Measurements from ENCODE around the gene NFATC3. TPM values are rescaled to one million over a fixed set of nuclear protein-coding genes. Genes with fewer than 3 reads are reported as not detected.
A peak's percentile ranks its signal among the peaks of the same experiment; 100 is the strongest.

Gene NFATC3
- total RNA-seq, 1 donor from 2014 or later: 20.9 TPM

DNA sequence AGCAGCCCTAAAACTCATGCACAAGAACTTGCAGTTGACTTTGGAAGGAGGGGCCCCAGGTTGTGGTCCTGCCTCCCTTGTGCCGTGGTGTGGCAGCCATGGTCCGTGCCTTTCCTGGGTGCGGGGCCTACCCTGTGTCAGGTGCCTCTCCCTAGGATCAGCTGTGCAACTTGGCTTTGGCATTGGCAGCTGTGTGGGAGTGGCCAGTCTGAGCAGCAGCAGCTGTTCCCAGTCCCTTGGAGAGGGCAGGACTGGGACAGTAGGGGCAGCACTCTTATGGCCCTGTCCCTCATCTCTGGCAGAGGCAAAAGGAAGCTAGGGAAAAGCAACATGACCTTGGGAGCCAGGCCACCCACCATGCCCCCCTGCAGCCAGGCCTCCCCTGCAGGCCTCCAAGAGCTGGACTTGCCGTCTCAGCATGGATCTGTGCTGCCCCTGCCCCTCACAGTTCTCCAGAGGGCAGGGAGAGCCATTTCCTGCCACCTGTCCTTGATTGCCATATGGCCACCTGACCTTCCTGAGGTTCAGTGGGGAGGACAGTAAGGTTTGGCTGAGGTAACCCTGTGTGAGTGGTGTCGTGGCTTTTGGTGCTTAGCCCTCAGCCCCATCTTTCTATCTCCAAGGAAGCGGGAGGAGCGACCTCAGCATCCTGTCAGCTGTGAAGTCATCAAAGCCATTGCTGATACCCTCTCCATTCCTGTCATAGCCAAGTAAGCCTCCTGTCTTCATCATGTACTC is 15.5 kb upstream of the NFATC3 start:
- peaks cover 48% of the 10 kb centered on the region for H3K4me1 ChIP-seq
- no peaks in the 10 kb centered on the region for H3K27me3 ChIP-seq (ENCODE audit: low read depth)
- TF ChIP-seq, protein P1, sequence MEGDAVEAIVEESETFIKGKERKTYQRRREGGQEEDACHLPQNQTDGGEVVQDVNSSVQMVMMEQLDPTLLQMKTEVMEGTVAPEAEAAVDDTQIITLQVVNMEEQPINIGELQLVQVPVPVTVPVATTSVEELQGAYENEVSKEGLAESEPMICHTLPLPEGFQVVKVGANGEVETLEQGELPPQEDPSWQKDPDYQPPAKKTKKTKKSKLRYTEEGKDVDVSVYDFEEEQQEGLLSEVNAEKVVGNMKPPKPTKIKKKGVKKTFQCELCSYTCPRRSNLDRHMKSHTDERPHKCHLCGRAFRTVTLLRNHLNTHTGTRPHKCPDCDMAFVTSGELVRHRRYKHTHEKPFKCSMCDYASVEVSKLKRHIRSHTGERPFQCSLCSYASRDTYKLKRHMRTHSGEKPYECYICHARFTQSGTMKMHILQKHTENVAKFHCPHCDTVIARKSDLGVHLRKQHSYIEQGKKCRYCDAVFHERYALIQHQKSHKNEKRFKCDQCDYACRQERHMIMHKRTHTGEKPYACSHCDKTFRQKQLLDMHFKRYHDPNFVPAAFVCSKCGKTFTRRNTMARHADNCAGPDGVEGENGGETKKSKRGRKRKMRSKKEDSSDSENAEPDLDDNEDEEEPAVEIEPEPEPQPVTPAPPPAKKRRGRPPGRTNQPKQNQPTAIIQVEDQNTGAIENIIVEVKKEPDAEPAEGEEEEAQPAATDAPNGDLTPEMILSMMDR (IDR thresholded peaks at IDR 0.05; ENCODE audit: borderline replicate concordance): no peak
- peak; percentile 60 for DNase-seq
- H3K27ac ChIP-seq (replicated peaks): peak overlapping the region; percentile 54
- peaks cover 35% of the 10 kb centered on the region for H3K36me3 ChIP-seq
- intact Hi-C loops (cut with micrococcal nuclease): no loop called here
- no peaks in the 10 kb centered on the region for H3K9me3 ChIP-seq (replicated peaks)
- H3K4me3 ChIP-seq: no peak overlapping the region

DNA sequence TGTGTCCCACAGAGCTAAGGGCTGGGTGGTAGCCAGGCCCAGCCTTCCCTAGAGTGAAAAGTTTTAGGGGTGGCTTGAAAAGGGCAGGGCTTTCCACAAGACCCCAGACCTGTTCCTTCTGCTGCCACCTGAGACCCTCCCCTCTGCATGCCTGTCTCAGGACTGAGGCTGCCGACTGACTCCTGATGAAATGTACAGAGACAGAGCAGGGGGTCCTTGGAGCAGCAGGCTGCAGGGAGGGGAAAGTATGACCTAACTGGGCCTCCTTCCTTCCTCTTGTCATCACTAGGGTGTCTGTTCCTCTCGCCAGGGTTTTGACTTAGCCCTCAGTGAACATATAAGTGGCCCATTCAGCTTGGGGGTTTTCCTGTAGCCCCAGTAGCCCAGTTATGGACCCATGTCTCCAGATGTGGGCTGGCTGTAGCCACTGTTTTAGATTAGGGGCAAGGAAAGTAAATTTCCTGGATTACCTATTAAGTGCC is 14.9 kb upstream of the NFATC3 start:
- intact Hi-C loops (cut with micrococcal nuclease): no loop called here
- H3K36me3 ChIP-seq: peaks cover 37% of the 10 kb centered on the region
- H3K4me1 ChIP-seq: peaks cover 42% of the 10 kb centered on the region
- TF ChIP-seq, protein P1 (IDR thresholded peaks at IDR 0.05; ENCODE audit: borderline replicate concordance): no peak
- H3K4me3 ChIP-seq: no peak overlapping the region
- no peaks in the 10 kb centered on the region for H3K27me3 ChIP-seq (ENCODE audit: low read depth)
- H3K9me3 ChIP-seq (replicated peaks): no peaks in the 10 kb centered on the region
- no peak for DNase-seq
- H3K27ac ChIP-seq (replicated peaks): peak overlapping the region; percentile 54

GRCh38 chr16:68070806-68071517 is 14.2 kb upstream of the NFATC3 start:
- no peak for DNase-seq
- peaks cover 38% of the 10 kb centered on the region for H3K36me3 ChIP-seq
- intact Hi-C loops (cut with micrococcal nuclease): no loop called here

GRCh38 chr16:68071518-68071901 is 13.7 kb upstream of the NFATC3 start:
- H3K36me3 ChIP-seq: peaks cover 43% of the 10 kb centered on the region
- H3K27me3 ChIP-seq (ENCODE audit: low read depth): no peaks in the 10 kb centered on the region
- TF ChIP-seq, protein P1 (IDR thresholded peaks at IDR 0.05; ENCODE audit: borderline replicate concordance): no peak
- H3K4me3 ChIP-seq: no peak overlapping the region
- intact Hi-C loops (cut with micrococcal nuclease): no loop called here
- peaks cover 32% of the 10 kb centered on the region for H3K4me1 ChIP-seq
- DNase-seq: no peak
- H3K27ac ChIP-seq (replicated peaks): no peak overlapping the region
- H3K9me3 ChIP-seq (replicated peaks): no peaks in the 10 kb centered on the region

More at GRCh38 chr16:68070806-68071517, 14.2 kb upstream of the NFATC3 start:
- H3K27me3 ChIP-seq (ENCODE audit: low read depth): no peaks in the 10 kb centered on the region
- no peak overlapping the region for H3K27ac ChIP-seq (replicated peaks)
- peaks cover 35% of the 10 kb centered on the region for H3K4me1 ChIP-seq
- TF ChIP-seq, protein P1 (IDR thresholded peaks at IDR 0.05; ENCODE audit: borderline replicate concordance): no peak
- H3K9me3 ChIP-seq (replicated peaks): no peaks in the 10 kb centered on the region
- H3K4me3 ChIP-seq: no peak overlapping the region

DNA sequence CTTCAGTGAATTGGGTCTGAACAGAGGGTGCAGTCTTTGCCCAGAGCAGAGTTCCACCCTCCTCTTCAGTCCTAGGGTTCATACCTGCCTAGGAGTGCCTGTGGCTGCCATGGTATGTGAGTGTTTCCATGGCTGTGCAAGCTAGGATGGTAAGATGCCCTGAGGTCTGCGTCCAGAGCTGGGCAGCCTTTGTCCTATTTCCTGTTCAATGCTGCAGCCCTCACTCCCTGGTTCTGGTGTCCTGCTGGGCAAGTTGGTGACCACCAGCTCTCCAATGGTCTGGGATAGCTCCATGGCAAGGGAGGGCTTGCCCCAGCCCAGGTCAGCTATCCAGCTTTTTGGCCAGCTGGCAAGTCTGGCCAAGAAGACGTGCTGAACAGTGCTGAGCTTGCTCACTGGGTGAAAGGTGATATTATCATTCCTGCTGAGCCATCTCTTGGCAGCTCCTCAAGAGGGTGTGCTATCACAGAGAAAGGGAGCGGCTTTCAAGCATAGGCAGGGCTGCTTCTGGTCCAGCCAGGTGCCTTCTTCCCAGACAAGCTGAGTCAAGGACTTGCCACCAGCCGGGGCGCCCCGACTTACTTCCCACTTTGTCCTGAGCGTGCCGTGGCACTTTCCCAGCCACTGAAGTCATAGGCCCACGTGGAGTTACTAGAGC is 13.0 kb upstream of the NFATC3 start:
- no peak overlapping the region for H3K4me3 ChIP-seq
- H3K27me3 ChIP-seq (ENCODE audit: low read depth): no peaks in the 10 kb centered on the region
- intact Hi-C loops (cut with micrococcal nuclease): no loop called here
- TF ChIP-seq, protein P1 (IDR thresholded peaks at IDR 0.05; ENCODE audit: borderline replicate concordance): no peak
- peaks cover 44% of the 10 kb centered on the region for H3K36me3 ChIP-seq
- no peak for DNase-seq
- H3K27ac ChIP-seq (replicated peaks): no peak overlapping the region
- peaks cover 32% of the 10 kb centered on the region for H3K4me1 ChIP-seq
- no peaks in the 10 kb centered on the region for H3K9me3 ChIP-seq (replicated peaks)

Data from left ventricle myocardium inferior (tissue), 1 donor.